Loucy (cell line): ENCODE measurements around the gene CASKIN2.

Experiments used
- H2AFZ ChIP-seq: fragments of 200-600 bp; sonication (generic); 2 replicates; pipeline ENCODE4 v1.6.0; 2016; ENCODE audit warnings: antibody characterized with exemption, mild to moderate bottlenecking, low read length, moderate library complexity
- H3F3A ChIP-seq: fragments of 200-600 bp; 2 replicates; pipeline ENCODE4 v1.6.0; 2016; ENCODE audit warnings: antibody characterized with exemption, low read depth, mild to moderate bottlenecking
- H3K27me3 ChIP-seq: fragments of 200-600 bp; sonication (generic); 2 replicates; pipeline ENCODE4 v1.6.1; 2014; ENCODE audit warnings: low read length, mild to moderate bottlenecking; ENCODE audit not compliant: insufficient read depth, poor library complexity, severe bottlenecking
- H3K36me3 ChIP-seq: fragments of 200-600 bp; sonication (generic); 2 replicates; pipeline ENCODE4 v1.6.1; 2016; ENCODE audit warnings: low read length; ENCODE audit not compliant: insufficient read depth
- H3K4me1 ChIP-seq: fragments of 200-600 bp; sonication (generic); 2 replicates; pipeline ENCODE4 v1.5.1; 2014; ENCODE audit warnings: low read length, mild to moderate bottlenecking; ENCODE audit not compliant: insufficient read depth, poor library complexity, severe bottlenecking
- H3K4me2 ChIP-seq: fragments of 200-600 bp; sonication (generic); 2 replicates; pipeline ENCODE4 v1.6.0; 2014; ENCODE audit warnings: antibody characterized with exemption, low read length, low read depth, mild to moderate bottlenecking; ENCODE audit not compliant: poor library complexity, severe bottlenecking
- H3K4me3 ChIP-seq: fragments of 200-600 bp; sonication (generic); 2 replicates; pipeline ENCODE4 v1.5.1; 2014; ENCODE audit warnings: low read length, mild to moderate bottlenecking, mixed read lengths; ENCODE audit not compliant: poor library complexity, severe bottlenecking
- H3K79me2 ChIP-seq: fragments of 200-600 bp; sonication (generic); 2 replicates; pipeline ENCODE4 v1.6.1; 2014; ENCODE audit warnings: low read length; ENCODE audit not compliant: insufficient read depth
- H3K9ac ChIP-seq: fragments of 200-600 bp; sonication (generic); 2 replicates; pipeline ENCODE4 v1.6.0; 2014; ENCODE audit warnings: mild to moderate bottlenecking, low read depth, low read length, moderate library complexity; ENCODE audit not compliant: poor library complexity, severe bottlenecking
- H3K9me2 ChIP-seq: fragments of 200-600 bp; sonication (generic); replicated peaks from 2 replicates; pipeline ENCODE4 v1.6.1; 2016; ENCODE audit warnings: low read depth, low read length, mixed read lengths
- H3K9me3 ChIP-seq: fragments of 200-600 bp; sonication (generic); 2 replicates; pipeline ENCODE4 v1.6.1; 2014; ENCODE audit warnings: mild to moderate bottlenecking, antibody characterized with exemption, low read length, low read depth; ENCODE audit not compliant: insufficient read depth
- H4K20me1 ChIP-seq: fragments of 200-600 bp; sonication (generic); 2 replicates; pipeline ENCODE4 v1.6.0; 2014; ENCODE audit warnings: antibody characterized with exemption, low read length, mild to moderate bottlenecking; ENCODE audit not compliant: insufficient read depth, poor library complexity, severe bottlenecking
- EZH2phosphoT487 ChIP-seq: fragments of 200-600 bp; IDR thresholded peaks from 2 replicates; pipeline ENCODE4 v1.6.1; 2018; ENCODE audit warnings: antibody characterized with exemption, mild to moderate bottlenecking, moderate library complexity, borderline replicate concordance
- TF ChIP-seq, protein P1 (sequence below): fragments of 200-600 bp; sonication (generic); conservative IDR thresholded peaks from 2 replicates; pipeline ENCODE4 v1.5.1; 2014; ENCODE audit warnings: mild to moderate bottlenecking, antibody characterized with exemption, low read length

Gene CASKIN2

DNA sequence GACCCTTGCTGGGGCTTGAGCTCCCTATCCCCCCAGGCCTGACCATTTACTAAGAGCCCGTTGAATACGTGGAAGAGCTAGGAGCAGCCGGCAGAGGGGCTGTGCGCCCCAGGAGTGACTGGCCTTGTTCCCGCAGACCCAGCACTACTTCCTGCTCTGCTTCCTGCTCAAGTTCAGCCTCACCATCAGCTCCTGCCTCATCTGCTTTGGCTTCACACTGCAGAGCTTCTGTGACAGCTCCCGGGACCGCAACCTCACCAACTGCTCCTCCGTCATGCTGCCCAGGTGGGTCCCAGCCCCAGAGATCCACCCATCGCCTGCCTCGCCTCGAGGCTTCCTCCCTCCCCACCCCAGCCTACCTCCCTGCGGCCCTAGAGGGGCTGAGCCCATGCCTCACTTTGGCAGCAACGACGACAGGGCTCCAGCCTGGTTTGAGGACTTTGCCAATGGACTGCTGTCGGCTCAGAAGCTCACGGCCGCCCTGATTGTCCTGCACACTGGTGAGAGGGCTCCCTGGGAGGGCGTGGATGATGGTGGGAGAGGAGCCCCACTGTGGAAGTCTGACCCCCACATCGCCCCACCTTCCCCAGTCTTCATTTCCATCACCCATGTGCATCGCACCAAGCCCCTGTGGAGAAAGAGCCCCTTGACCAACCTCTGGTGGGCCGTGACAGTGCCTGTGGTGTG lies 17.2 kb downstream of the CASKIN2 start:
- no peaks in the 10 kb centered on the region for H3K4me1 ChIP-seq
- H3K9me3 ChIP-seq: no peaks in the 10 kb centered on the region
- no peaks in the 10 kb centered on the region for H4K20me1 ChIP-seq
- H3K27me3 ChIP-seq: no peaks in the 10 kb centered on the region
- H3F3A ChIP-seq: no peaks in the 10 kb centered on the region
- no peak for TF ChIP-seq EZH2phosphoT487
- TF ChIP-seq, protein P1, sequence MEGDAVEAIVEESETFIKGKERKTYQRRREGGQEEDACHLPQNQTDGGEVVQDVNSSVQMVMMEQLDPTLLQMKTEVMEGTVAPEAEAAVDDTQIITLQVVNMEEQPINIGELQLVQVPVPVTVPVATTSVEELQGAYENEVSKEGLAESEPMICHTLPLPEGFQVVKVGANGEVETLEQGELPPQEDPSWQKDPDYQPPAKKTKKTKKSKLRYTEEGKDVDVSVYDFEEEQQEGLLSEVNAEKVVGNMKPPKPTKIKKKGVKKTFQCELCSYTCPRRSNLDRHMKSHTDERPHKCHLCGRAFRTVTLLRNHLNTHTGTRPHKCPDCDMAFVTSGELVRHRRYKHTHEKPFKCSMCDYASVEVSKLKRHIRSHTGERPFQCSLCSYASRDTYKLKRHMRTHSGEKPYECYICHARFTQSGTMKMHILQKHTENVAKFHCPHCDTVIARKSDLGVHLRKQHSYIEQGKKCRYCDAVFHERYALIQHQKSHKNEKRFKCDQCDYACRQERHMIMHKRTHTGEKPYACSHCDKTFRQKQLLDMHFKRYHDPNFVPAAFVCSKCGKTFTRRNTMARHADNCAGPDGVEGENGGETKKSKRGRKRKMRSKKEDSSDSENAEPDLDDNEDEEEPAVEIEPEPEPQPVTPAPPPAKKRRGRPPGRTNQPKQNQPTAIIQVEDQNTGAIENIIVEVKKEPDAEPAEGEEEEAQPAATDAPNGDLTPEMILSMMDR: no peak
- no peak overlapping the region for H3K4me2 ChIP-seq
- no peak overlapping the region for H3K4me3 ChIP-seq
- no peaks in the 10 kb centered on the region for H3K9me2 ChIP-seq
- H2AFZ ChIP-seq: no peak overlapping the region
- no peak overlapping the region for H3K9ac ChIP-seq
- H3K79me2 ChIP-seq: no peaks in the 10 kb centered on the region
- peaks cover 35% of the 10 kb centered on the region; the same call in 1 of the 2 replicates for H3K36me3 ChIP-seq

DNA sequence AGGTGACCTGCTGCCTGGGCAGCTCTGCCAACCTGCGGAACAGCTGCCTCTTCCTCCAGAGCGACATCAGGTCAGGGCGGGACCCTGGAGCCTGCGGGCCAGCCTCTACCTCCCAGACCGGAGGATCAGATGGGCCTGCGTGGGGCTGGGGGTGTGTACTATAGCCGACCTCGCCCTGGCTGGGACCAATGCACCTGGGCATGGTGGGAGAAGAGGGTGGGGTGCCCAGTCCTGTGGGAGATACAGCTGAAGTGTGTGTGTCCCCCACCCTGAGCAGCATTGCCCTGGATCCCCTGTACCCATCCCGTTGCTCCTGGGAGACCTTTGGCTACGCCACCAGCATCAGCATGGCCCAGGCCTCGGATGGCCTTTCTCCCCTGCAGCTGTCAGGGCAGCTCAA lies 19.3 kb downstream of the CASKIN2 start:
- Histone ChIP-seq H2AFZ (no peak overlapping the region), H3K9me3 (no peaks in the 10 kb centered on the region), H3K9me2 (no peaks in the 10 kb centered on the region), H3K9ac (no peak overlapping the region), H3K4me2 (no peak overlapping the region), H4K20me1 (no peaks in the 10 kb centered on the region), H3K27me3 (no peaks in the 10 kb centered on the region), H3K36me3 (peaks cover 51% of the 10 kb centered on the region; the same call in 1 of the 2 replicates), H3F3A (no peaks in the 10 kb centered on the region), H3K79me2 (no peaks in the 10 kb centered on the region), H3K4me3 (no peak overlapping the region), H3K4me1 (no peaks in the 10 kb centered on the region)
- TF ChIP-seq, protein P1: no peak
- no peak for TF ChIP-seq EZH2phosphoT487

DNA sequence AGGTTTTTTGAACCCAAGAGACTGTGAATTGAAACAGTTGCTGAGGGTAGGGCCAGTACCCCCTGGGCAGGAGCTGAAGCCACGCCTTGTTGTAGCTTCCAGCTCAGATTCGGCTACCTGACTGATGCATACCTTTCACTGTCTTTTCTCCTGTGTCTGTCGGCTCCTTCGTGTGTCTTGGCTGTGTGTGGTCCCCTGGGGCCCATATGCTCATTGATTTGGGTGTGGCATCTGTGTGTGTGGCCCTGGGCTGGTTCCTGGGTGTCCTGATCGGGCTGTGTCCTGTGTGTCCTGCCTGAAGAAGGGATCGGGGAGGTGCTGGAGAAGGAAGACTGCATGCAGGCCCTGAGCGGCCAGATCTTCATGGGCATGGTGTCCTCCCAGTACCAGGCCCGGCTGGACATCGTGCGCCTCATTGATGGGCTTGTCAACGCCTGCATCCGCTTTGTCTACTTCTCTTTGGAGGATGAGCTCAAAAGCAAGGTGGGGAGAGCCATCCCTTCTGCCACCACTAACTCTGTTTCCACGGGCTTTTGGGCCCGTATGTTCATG lies 20.9 kb downstream of the CASKIN2 start:
- TF ChIP-seq EZH2phosphoT487: no peak
- TF ChIP-seq, protein P1: no peak
- no peaks in the 10 kb centered on the region for H3K9me3 ChIP-seq

More for the DNA sequence above, 20.9 kb downstream of the CASKIN2 start:
- Histone ChIP-seq H3K79me2 (no peaks in the 10 kb centered on the region), H4K20me1 (no peaks in the 10 kb centered on the region), H3K4me2 (no peak overlapping the region), H3K4me3 (no peak overlapping the region), H2AFZ (no peak overlapping the region), H3K9ac (no peak overlapping the region), H3K4me1 (no peaks in the 10 kb centered on the region), H3K27me3 (no peaks in the 10 kb centered on the region), H3F3A (no peaks in the 10 kb centered on the region), H3K36me3 (peaks cover 47% of the 10 kb centered on the region; the same call in 1 of the 2 replicates), H3K9me2 (no peaks in the 10 kb centered on the region)
